ENCODE results near the gene NOC4L. TPM values are rescaled to one million over a fixed set of nuclear protein-coding genes. Genes with fewer than 3 reads are reported as not detected.
A peak's percentile ranks its signal among the peaks of the same experiment; 100 is the strongest.

Gene NOC4L
- total and polyA plus RNA-seq, 2 donors (not counting 3 experiments of a cell fraction or from before 2014, with no cell fraction given) = 19.4 to 29.4 TPM

GRCh38 chr12:132155771-132156572, 11.7 kb downstream of the NOC4L start:
- FAIRE-seq = peak; percentile 84
- ChIA-PET CTCF (interaction anchor here (1.5 kb wide), 1 partner anchor 258 kb away, joined by 9 read pairs; no protein-coding TSS in a partner anchor), POLR2A (no interaction called here)
- TF ChIP-seq POLR2AphosphoS5 (IDR thresholded peaks at IDR 0.05; ENCODE audit: insufficient read depth, low read depth, low read length) = no peak
- TF ChIP-seq FOS (IDR thresholded peaks at IDR 0.05; ENCODE audit: borderline replicate concordance, insufficient read depth, low read length) = no peak
- no peak for TF ChIP-seq MYC (IDR thresholded peaks at IDR 0.05; ENCODE audit: low read depth, low read length)
- no peak for TF ChIP-seq JUN (IDR thresholded peaks at IDR 0.05; ENCODE audit: borderline replicate concordance, insufficient read depth, insufficient read length, low read depth)
- TF ChIP-seq CTCF (IDR thresholded peaks at IDR 0.05; ENCODE audit: extremely low read depth in 1 of 2, insufficient read depth in 1 of 2, low read depth in 1 of 2, low read length in 2 of 2) = no peak
- no peak for TF ChIP-seq EZH2 (IDR thresholded peaks at IDR 0.05; ENCODE audit: borderline replicate concordance, low read depth, low read length, severe bottlenecking)
- TF ChIP-seq MAX (IDR thresholded peaks at IDR 0.05; ENCODE audit: insufficient read depth, insufficient read length) = no peak
- no peak for TF ChIP-seq POLR2A (IDR thresholded peaks at IDR 0.05; ENCODE audit: low read depth, low read length)
- Histone ChIP-seq H3K9ac (replicated peaks; ENCODE audit: extremely low read depth, insufficient read depth, low read length) (no peak overlapping the region), H3K4me3 (replicated peaks in 1 of 3; ENCODE audit: insufficient read depth in 1 of 3, low read depth in 1 of 3, low read length in 3 of 3) (no peak overlapping the region), H3K27me3 (ENCODE audit: control insufficient read depth in 2 of 2, insufficient read depth in 2 of 2, low read length in 2 of 2) (no peaks in the 10 kb centered on the region), H3K79me2 (ENCODE audit: control insufficient read depth, insufficient read depth, low read length) (no peaks in the 10 kb centered on the region), H3K9me1 (replicated peaks; ENCODE audit: control insufficient read depth, extremely low read depth, insufficient read depth, low read length) (no peaks in the 10 kb centered on the region), H3K4me2 (ENCODE audit: insufficient read depth, low read length) (no peak overlapping the region), H3K36me3 (ENCODE audit: control insufficient read depth in 2 of 2, extremely low read depth in 1 of 2, insufficient read depth in 2 of 2, low read length in 2 of 2) (peaks cover 0 to 6% of the 10 kb centered on the region in 2 experiments), H3K9me3 (replicated peaks; ENCODE audit: control insufficient read depth, insufficient read depth, low read length) (no peaks in the 10 kb centered on the region), H3K27ac (ENCODE audit: insufficient read depth, low read depth, low read length) (no peak overlapping the region), H2AFZ (ENCODE audit: low read depth, low read length) (no peak overlapping the region), H4K20me1 (replicated peaks; ENCODE audit: control insufficient read depth, extremely low read depth, insufficient read depth, low read length) (no peaks in the 10 kb centered on the region), H3K4me1 (ENCODE audit: control insufficient read depth, extremely low read depth, insufficient read depth, low read length) (no peaks in the 10 kb centered on the region)
- no peak for DNase-seq (ENCODE audit: low read depth, low spot score)
- dilution Hi-C loops (cut with MboI; ENCODE audit: extremely low pct_ligation_motif_present, low sequenced_read_pairs) = no loop called here
- intact Hi-C loops (cut with micrococcal nuclease) = no loop called here
- BruUV-seq (replicated peaks) = no TSS peak
